Bladder microvascular endothelial cell (primary cell): ENCODE results near the gene SLC15A2. TPM values are rescaled to one million over a fixed set of nuclear protein-coding genes. Genes with fewer than 3 reads are reported as not detected.

Source experiments
- total RNA-seq: library from RNA; depleted of rRNA; stranded (reverse); fragments of >200 nt; gene quantifications from 2 replicates; pipeline ENCODE4 v1.2.3, GENCODE V29; 2014

SLC15A2 gene, protein sequence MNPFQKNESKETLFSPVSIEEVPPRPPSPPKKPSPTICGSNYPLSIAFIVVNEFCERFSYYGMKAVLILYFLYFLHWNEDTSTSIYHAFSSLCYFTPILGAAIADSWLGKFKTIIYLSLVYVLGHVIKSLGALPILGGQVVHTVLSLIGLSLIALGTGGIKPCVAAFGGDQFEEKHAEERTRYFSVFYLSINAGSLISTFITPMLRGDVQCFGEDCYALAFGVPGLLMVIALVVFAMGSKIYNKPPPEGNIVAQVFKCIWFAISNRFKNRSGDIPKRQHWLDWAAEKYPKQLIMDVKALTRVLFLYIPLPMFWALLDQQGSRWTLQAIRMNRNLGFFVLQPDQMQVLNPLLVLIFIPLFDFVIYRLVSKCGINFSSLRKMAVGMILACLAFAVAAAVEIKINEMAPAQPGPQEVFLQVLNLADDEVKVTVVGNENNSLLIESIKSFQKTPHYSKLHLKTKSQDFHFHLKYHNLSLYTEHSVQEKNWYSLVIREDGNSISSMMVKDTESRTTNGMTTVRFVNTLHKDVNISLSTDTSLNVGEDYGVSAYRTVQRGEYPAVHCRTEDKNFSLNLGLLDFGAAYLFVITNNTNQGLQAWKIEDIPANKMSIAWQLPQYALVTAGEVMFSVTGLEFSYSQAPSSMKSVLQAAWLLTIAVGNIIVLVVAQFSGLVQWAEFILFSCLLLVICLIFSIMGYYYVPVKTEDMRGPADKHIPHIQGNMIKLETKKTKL
- total RNA-seq, result under 0.01 and 0.31 TPM in 2 replicates

DNA sequence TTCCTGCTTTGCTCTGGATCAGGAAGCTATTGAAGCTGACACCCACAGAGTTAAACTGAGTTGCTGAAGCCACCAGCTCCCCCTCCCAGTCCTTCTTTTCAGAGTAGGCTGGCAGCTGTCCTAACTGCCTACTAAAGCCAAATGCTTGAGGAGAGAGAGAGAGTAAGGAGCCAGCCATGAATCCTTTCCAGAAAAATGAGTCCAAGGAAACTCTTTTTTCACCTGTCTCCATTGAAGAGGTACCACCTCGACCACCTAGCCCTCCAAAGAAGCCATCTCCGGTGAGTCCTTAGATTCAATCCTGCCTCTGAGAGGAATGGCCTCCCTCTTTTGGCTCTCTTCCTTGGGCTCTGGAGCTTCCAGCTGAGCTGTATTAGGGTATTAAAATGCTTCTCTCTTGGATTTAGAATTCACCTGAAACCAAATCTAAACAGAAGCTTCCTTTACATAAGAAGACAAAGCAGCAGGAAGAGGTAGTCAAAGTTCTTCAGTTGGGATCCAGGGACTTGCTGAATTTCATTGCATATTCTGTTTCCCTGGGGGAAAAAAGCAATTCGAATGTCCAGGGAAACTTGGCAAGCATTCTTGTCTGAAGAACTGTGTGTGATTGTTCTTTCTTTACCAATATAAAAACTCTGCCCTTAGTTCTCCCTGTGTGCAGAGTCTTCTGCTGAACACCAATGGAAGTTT lies at the start of gene SLC15A2:
Gene SLC15A2, plus strand, starts transcription at position 101 of the 690 bp plus-strand sequence. Its CDS starts 76 bp downstream, at position 177.

Other genes with a start within 250 kb of the SLC15A2 start
- 31.9 and 43.1 TPM in 2 replicates for gene HCLS1, start 233.5 kb upstream of the SLC15A2 start, total RNA-seq
- 29.6 and 53.6 TPM in 2 replicates for gene GOLGB1, start 144.7 kb upstream of the SLC15A2 start, total RNA-seq
- gene IQCB1, start 59.3 kb upstream of the SLC15A2 start, total RNA-seq, result 6.3 and 18.4 TPM in 2 replicates
- 1.1 and 1.5 TPM in 2 replicates for gene EAF2, start 59.2 kb upstream of the SLC15A2 start, total RNA-seq
- gene ILDR1, start 127.8 kb downstream of the SLC15A2 start, total RNA-seq, result not detected in 2 replicates
- gene CD86, start 161.0 kb downstream of the SLC15A2 start, total RNA-seq, result not detected in 2 replicates